Karpas-422 (cell line): ENCODE data around the gene KIF26A. TPM values are rescaled to one million over a fixed set of nuclear protein-coding genes. Genes with fewer than 3 reads are reported as not detected.

Experiments used
- DNase-seq: peaks from one replicate; pipeline ENCODE4 v3.0.0-alpha.2; 2015
- H2AFZ ChIP-seq: fragments of 200-600 bp; sonication (generic); 2 replicates; pipeline ENCODE4 v1.6.1; 2014; ENCODE audit warnings: antibody characterized with exemption, low read length, mixed read lengths
- H3K27ac ChIP-seq: fragments of 200-600 bp; sonication (generic); 2 replicates; pipeline ENCODE4 v1.5.1; 2014; ENCODE audit warnings: mild to moderate bottlenecking, low read length, moderate library complexity
- H3K27me3 ChIP-seq: fragments of 200-600 bp; sonication (generic); 2 replicates; pipeline ENCODE4 v1.6.1; 2014; ENCODE audit warnings: low read length, mixed read lengths
- H3K36me3 ChIP-seq: fragments of 200-600 bp; sonication (generic); 2 replicates; pipeline ENCODE4 v1.6.1; 2014; ENCODE audit warnings: low read length, mixed read lengths; ENCODE audit not compliant: insufficient read depth
- H3K4me1 ChIP-seq: fragments of 200-600 bp; sonication (generic); 2 replicates; pipeline ENCODE4 v1.6.1; 2014; ENCODE audit warnings: mild to moderate bottlenecking, low read length, mixed read lengths
- H3K4me2 ChIP-seq: fragments of 200-600 bp; sonication (generic); 2 replicates; pipeline ENCODE4 v1.6.1; 2014; ENCODE audit warnings: low read length, low read depth, mild to moderate bottlenecking; ENCODE audit not compliant: poor library complexity, severe bottlenecking
- H3K4me3 ChIP-seq: fragments of 200-600 bp; sonication (generic); 2 replicates; pipeline ENCODE4 v1.5.1; 2014; ENCODE audit warnings: mild to moderate bottlenecking, antibody characterized with exemption, low read length, mixed read lengths
- H3K79me2 ChIP-seq: fragments of 200-600 bp; sonication (generic); 2 replicates; pipeline ENCODE4 v1.6.1; 2014; ENCODE audit warnings: mild to moderate bottlenecking, low read length, mixed read lengths
- H3K9ac ChIP-seq: fragments of 200-600 bp; sonication (generic); 2 replicates; pipeline ENCODE4 v1.6.0; 2014; ENCODE audit warnings: low read length
- H3K9me2 ChIP-seq: fragments of 200-600 bp; sonication (generic), shearing (Covaris generic); replicated peaks from 2 replicates; pipeline ENCODE4 v1.6.0; 2014; ENCODE audit warnings: mild to moderate bottlenecking, low read length, moderate library complexity; ENCODE audit not compliant: insufficient read depth
- H3K9me3 ChIP-seq: fragments of 300-700, 200-600 bp; sonication (generic); 2 replicates; pipeline ENCODE4 v1.6.1; 2014; ENCODE audit warnings: low read length, mixed read lengths
- H4K20me1 ChIP-seq: fragments of 200-600 bp; sonication (generic); 2 replicates; pipeline ENCODE4 v1.6.1; 2014; ENCODE audit warnings: mild to moderate bottlenecking, antibody characterized with exemption, low read length, low read depth; ENCODE audit not compliant: insufficient read depth
- total RNA-seq: library from RNA; depleted of rRNA; stranded (reverse); fragments of >200 nt; shearing (Covaris generic); gene quantifications from 2 replicates; pipeline ENCODE4 v1.2.3, GENCODE V29; 2014; ENCODE audit warnings: low replicate concordance; rRNA removed

KIF26A gene
- total RNA-seq, result not detected in 2 replicates

DNA sequence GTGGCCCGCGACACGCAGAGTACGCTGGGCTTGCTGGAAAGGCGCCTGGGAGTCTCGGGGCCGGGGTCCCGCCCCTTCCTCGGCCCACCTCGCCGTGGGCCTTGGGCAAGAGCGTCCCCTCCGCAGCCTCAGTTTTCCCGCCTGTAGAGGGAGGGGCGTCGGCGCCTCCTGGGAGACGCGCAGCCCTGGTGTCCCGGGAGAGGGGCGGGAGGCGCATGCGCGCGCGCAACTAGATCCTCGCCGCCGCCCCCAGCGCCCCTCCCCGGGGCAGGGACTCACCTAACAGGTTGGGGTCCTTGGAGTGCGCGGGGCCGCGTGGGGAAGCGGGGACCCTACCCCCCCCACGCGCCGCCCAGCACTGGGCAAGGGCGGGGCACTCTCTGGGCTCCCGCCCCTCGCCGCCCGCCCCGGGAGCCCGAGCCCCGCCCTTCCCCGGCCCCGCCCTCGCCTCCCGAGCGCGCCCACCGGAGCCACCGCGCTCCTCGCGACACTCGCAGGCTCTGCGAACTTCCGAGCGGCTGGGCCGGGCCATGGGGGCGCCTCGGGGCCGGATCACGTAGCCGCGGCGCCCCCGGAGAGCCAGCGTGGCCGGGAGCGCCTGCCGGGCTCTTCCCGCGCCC, at the start of gene KIF26A:
Gene KIF26A, plus strand, starts transcription at position 490 of the 620 bp plus-strand sequence. CDS start 136 bp downstream, outside the sequence.
- no peaks in the 10 kb centered on the region for H3K4me1 ChIP-seq
- H3K36me3 ChIP-seq, result no peaks in the 10 kb centered on the region
- no peaks in the 10 kb centered on the region for H3K9me3 ChIP-seq
- H3K27me3 ChIP-seq, result no peaks in the 10 kb centered on the region
- H3K9me2 ChIP-seq, result no peaks in the 10 kb centered on the region
- 0 out of 2 replicates have a peak, but pooled peaks cover 10% of the 10 kb centered on the region for H4K20me1 ChIP-seq
- no peak within 1 kb of the TSS for H2AFZ ChIP-seq
- H3K79me2 ChIP-seq, result no peaks in the 10 kb centered on the region
- DNase-seq, result no peak
- no peak within 1 kb of the TSS for H3K9ac ChIP-seq
- H3K4me3 ChIP-seq, result no peak within 1 kb of the TSS
- H3K4me2 ChIP-seq, result no peak within 1 kb of the TSS
- no peak within 1 kb of the TSS for H3K27ac ChIP-seq

DNA sequence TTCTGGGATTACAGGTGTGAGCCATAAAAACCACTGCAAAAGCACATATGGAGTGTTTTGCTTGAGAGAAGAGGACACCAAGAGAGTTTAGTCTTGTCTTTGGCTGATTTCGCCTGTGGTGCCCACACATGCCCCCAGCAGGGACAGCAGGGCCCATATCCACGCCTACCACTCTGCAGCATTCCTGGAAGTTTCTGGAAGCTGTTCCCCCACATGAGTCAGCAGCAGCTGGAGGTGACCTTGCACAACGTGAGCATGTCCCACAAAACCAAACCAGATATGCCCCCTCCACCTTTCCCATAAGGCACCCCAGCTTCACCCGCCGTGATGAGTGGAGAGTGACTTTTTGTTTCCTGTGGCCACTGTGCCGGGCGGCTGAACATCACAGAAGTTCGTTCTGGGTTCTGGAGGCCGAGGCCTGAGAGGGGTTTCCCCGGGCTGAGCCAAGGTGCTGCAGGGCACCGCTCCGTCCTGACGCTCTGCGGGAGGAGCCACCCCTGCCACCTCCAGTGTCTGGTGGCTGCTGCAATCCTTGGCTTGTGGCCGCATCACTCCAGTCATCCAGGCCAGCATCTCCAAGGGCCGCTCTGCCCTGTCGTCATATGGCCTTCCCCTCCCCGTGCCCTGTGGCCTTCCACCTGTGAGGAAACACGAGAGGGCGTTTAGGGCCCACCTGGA, 48.2 kb upstream of the KIF26A start:
- Histone ChIP-seq H2AFZ (no peak overlapping the region), H3K36me3 (no peaks in the 10 kb centered on the region), H3K27me3 (no peaks in the 10 kb centered on the region), H3K9me2 (no peaks in the 10 kb centered on the region), H3K4me2 (no peak overlapping the region), H3K79me2 (no peaks in the 10 kb centered on the region), H3K27ac (no peak overlapping the region), H3K9ac (no peak overlapping the region), H3K4me3 (no peak overlapping the region), H3K4me1 (no peaks in the 10 kb centered on the region), H3K9me3 (no peaks in the 10 kb centered on the region), H4K20me1 (no peaks in the 10 kb centered on the region; the same call in 1 of the 2 replicates)
- DNase-seq, result no peak

DNA sequence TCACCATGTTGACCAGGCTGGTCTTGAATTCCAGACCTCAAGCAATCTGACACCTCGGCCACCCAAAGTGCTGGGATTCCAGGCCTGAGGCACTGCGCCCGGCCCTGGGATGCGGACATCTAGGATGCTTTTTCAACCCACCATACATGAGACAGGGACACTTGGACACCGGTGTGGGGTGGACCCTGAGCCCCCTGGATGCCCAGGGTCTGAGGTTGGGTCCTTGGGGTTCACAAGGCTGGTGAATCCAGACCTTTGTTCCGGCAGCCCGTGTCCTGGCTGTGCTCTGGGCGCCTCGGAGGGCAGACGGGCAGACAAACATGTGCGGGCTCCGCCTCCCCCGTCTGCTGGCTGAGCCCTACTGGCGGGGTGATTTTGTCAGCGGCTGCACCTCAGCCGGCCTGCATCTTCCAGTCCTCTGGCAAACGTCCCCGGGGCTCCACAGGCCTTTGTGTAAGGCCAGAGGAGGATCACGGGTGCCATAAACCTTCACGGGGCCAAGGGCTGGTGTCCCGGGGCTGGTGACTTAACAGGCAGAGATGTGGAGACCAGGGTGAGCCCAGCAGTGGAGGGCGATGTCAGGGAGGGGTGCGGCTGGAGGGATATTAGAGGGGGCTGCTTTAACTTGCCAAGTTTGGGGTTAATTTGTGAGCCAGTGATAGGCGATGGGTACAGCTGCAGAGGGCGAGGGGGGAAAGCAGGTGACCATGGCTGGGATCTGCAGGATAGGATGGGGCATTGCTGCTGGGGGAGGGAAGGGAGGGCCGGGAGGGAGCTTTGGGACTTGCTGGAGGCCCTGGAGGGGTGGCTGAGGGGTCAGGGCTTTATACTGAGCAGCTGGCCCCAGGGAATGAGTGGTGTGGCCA, 47.1 kb upstream of the KIF26A start:
- no peaks in the 10 kb centered on the region for H3K79me2 ChIP-seq
- H3K9me3 ChIP-seq, result no peaks in the 10 kb centered on the region
- H3K4me2 ChIP-seq, result no peak overlapping the region
- H3K9ac ChIP-seq, result no peak overlapping the region
- H3K27ac ChIP-seq, result no peak overlapping the region
- no peaks in the 10 kb centered on the region for H3K9me2 ChIP-seq
- H3K4me1 ChIP-seq, result no peaks in the 10 kb centered on the region
- no peak for DNase-seq
- H2AFZ ChIP-seq, result no peak overlapping the region
- H3K36me3 ChIP-seq, result no peaks in the 10 kb centered on the region
- no peaks in the 10 kb centered on the region; the same call in 1 of the 2 replicates for H4K20me1 ChIP-seq
- no peak overlapping the region for H3K4me3 ChIP-seq
- H3K27me3 ChIP-seq, result no peaks in the 10 kb centered on the region

DNA sequence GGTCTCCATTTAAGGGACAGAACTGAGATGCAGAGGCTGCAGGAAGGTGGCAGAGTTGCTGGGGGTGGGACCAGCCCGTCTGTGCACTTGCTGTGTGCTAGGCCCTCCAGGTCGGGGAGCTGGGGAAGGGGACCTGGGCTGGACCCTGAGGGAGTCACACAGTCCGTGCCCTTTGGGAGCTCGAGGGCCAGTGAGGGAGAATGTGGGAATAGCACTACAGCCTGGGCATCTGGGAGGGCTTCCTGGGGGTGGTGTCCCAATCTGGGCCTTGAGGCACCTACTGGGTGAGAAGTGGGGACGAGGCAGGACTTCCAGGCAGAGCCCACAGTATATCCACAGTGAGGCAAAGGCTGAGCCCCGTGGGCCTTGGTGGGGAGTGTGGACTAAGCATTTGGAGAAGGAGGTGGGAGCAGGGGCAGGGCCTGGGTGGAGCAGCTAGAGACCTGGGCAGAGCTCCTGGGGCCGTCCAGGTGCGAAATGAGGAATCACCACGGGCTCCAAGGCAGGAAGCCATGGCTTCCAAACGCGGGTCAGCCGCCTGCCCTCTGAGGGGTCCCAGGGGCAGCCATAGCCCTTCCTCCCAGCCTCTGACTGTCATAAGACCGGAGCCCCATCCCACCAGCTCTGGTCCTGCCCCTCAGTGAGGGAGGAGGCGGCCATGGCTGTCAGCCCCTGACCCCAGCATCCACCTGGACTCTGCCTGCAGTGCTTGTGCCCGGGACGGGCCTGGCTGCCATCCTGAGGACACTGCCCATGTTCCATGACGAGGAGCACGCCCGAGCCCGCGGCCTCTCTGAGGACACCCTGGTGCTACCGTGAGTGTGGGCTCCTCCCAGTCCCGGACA, 46.2 kb upstream of the KIF26A start:
- H3K4me1 ChIP-seq, result peaks cover 4% of the 10 kb centered on the region
- DNase-seq, result no peak
- no peaks in the 10 kb centered on the region for H3K9me3 ChIP-seq
- H3K9ac ChIP-seq, result no peak overlapping the region
- no peaks in the 10 kb centered on the region for H3K36me3 ChIP-seq
- H3K4me3 ChIP-seq, result no peak overlapping the region
- H3K79me2 ChIP-seq, result no peaks in the 10 kb centered on the region
- no peaks in the 10 kb centered on the region; the same call in 1 of the 2 replicates for H4K20me1 ChIP-seq
- H3K4me2 ChIP-seq, result no peak overlapping the region
- H3K27me3 ChIP-seq, result no peaks in the 10 kb centered on the region
- no peaks in the 10 kb centered on the region for H3K9me2 ChIP-seq
- no peak overlapping the region for H3K27ac ChIP-seq
- H2AFZ ChIP-seq, result no peak overlapping the region

DNA sequence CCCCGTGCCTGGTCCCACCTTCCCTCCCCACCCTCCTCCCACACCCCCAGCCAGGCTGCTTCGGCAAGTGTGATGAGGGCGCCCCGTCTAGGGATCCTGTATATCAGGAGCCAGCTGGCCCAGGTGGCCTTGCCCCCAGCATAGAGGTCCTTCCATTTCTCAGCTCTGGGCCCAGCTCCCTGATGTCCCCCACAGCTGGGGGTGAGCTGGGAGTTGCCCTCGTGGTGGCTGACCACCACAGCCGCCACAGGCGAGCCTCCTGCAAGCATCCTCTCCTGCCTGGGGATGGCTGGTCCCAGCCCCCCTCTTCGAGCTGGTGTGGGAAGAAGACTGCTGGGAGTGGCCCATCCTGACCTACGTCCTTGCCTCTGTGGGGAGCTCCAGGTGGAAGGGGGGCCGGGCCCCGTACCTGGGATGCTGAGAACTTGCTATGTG, 45.4 kb upstream of the KIF26A start:
- DNase-seq, result no peak
- Histone ChIP-seq H3K27me3 (no peaks in the 10 kb centered on the region), H2AFZ (no peak overlapping the region), H3K9ac (no peak overlapping the region), H3K9me3 (no peaks in the 10 kb centered on the region), H4K20me1 (no peaks in the 10 kb centered on the region; the same call in 1 of the 2 replicates), H3K79me2 (no peaks in the 10 kb centered on the region), H3K4me2 (no peak overlapping the region), H3K9me2 (no peaks in the 10 kb centered on the region), H3K4me3 (no peak overlapping the region), H3K27ac (no peak overlapping the region), H3K4me1 (peaks cover 4% of the 10 kb centered on the region), H3K36me3 (no peaks in the 10 kb centered on the region)

DNA sequence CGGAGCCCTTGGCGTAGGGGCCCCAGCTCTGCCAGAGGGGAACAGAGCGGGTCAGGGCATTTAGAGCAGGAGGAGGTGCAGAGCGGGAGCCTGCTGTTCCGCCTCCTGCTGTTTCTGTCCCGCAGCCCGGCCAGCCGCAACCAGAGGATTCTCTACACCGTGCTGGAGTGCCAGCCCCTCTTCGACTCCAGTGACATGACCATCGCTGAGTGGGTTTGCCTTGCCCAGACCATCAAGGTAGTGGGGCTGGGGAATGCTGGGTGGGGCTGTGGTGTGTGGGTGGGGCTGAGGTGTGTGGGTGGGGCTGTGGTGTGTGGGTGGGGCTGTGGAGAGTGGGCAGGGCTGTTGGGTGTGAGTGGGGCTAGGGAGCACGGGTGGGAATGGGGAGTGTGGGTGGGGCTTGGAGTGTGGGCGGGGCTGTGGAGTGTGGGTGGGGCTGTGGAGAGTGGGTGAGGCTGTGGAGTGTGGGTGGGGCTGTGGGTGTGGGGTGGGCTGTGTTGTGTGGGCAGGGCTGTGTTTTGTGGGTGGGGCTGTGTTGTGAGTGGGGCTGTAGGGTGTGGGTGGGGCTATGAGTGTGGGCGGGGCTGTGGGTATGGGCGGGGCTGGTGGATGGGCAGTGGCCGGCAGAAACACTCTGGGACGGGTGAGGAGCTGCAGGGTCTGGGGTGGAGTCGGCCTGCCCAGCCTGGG, 44.9 kb upstream of the KIF26A start:
- Histone ChIP-seq H3K4me3 (no peak overlapping the region), H3K9me3 (no peaks in the 10 kb centered on the region), H3K4me1 (peaks cover 4% of the 10 kb centered on the region), H3K9ac (no peak overlapping the region), H3K27ac (no peak overlapping the region), H3K27me3 (no peaks in the 10 kb centered on the region), H4K20me1 (no peaks in the 10 kb centered on the region; the same call in 1 of the 2 replicates), H3K36me3 (no peaks in the 10 kb centered on the region), H3K9me2 (no peaks in the 10 kb centered on the region), H3K79me2 (no peaks in the 10 kb centered on the region), H2AFZ (no peak overlapping the region), H3K4me2 (no peak overlapping the region)
- DNase-seq, result peak; percentile 64

DNA sequence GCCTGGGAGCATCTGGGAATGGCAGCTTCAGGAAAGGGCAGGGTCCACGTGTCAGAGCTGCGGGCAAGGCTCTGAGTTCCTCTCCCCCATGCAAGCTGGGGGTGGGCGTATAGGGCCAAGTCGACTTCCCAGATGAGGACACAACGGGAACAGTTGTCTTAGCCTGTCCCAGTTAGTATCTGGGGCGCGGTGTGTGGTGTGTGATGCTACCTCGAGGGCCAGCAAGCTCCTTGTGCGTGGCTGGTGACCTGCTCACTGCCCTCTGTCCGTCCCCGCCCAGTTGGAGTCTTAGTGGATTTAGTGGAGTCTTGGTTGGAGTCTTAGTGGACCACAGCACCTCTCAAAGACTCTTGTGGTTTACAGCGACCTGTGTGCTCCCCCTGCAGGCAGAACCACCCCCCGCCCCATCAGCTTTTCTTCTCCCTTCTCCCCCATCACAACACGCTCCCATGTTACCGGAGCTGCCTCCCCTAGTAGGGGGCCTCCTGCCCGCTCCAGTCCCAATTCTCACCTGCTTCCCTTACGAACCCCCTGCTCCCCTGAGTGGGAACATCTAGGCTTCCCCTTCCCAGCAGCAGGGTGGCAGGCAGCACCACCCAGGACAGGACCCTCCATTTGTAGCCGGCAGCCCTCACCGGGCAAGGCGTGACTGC, 44.2 kb upstream of the KIF26A start:
- H4K20me1 ChIP-seq, result peaks cover under 1% of the 10 kb centered on the region; the same call in 1 of the 2 replicates
- no peaks in the 10 kb centered on the region for H3K79me2 ChIP-seq
- no peak for DNase-seq
- H2AFZ ChIP-seq, result no peak overlapping the region
- no peak overlapping the region for H3K27ac ChIP-seq
- H3K9me3 ChIP-seq, result no peaks in the 10 kb centered on the region
- no peaks in the 10 kb centered on the region for H3K36me3 ChIP-seq
- H3K9me2 ChIP-seq, result no peaks in the 10 kb centered on the region
- peaks cover 4% of the 10 kb centered on the region for H3K4me1 ChIP-seq
- H3K4me3 ChIP-seq, result no peak overlapping the region
- H3K9ac ChIP-seq, result no peak overlapping the region
- H3K27me3 ChIP-seq, result no peaks in the 10 kb centered on the region
- no peak overlapping the region for H3K4me2 ChIP-seq
